AG10803 (cell line): ENCODE results near the gene RMI2.

Experiments
- DNase-seq: peaks from one replicate; pipeline ENCODE4 v3.0.0; 2010; ENCODE audit warnings: low read depth
- H3K4me3 ChIP-seq: 2 replicates; pipeline ENCODE4 v1.5.1; 2011; ENCODE audit warnings: mild to moderate bottlenecking, low read length, control low read depth
- TF ChIP-seq, protein P1 (sequence below): conservative IDR thresholded peaks from 2 replicates; pipeline ENCODE4 v1.5.1; 2011; ENCODE audit warnings: mild to moderate bottlenecking, low read length, control low read depth, inconsistent platforms

RMI2 gene

DNA sequence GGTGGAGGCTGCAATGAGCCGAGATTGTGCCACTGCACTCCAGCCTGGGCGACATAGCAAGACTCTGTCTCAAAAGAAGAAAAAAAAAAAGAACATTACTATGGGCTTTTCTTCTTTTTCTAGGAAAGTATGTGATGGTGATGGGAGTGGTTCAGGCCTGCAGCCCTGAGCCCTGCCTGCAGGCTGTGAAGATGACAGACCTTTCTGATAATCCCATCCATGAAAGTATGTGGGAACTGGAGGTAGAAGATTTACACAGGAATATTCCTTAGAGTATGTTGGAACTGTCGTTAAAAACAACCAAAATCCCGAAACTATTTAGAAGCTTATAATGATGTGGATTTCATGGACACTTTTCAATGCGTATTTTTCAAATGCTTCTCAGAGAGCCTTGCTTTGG lies 5.3 kb downstream of the RMI2 start:
- H3K4me3 ChIP-seq, result peak overlapping the region; percentile 52
- DNase-seq, result no peak
- TF ChIP-seq, protein P1, sequence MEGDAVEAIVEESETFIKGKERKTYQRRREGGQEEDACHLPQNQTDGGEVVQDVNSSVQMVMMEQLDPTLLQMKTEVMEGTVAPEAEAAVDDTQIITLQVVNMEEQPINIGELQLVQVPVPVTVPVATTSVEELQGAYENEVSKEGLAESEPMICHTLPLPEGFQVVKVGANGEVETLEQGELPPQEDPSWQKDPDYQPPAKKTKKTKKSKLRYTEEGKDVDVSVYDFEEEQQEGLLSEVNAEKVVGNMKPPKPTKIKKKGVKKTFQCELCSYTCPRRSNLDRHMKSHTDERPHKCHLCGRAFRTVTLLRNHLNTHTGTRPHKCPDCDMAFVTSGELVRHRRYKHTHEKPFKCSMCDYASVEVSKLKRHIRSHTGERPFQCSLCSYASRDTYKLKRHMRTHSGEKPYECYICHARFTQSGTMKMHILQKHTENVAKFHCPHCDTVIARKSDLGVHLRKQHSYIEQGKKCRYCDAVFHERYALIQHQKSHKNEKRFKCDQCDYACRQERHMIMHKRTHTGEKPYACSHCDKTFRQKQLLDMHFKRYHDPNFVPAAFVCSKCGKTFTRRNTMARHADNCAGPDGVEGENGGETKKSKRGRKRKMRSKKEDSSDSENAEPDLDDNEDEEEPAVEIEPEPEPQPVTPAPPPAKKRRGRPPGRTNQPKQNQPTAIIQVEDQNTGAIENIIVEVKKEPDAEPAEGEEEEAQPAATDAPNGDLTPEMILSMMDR, result no peak

DNA sequence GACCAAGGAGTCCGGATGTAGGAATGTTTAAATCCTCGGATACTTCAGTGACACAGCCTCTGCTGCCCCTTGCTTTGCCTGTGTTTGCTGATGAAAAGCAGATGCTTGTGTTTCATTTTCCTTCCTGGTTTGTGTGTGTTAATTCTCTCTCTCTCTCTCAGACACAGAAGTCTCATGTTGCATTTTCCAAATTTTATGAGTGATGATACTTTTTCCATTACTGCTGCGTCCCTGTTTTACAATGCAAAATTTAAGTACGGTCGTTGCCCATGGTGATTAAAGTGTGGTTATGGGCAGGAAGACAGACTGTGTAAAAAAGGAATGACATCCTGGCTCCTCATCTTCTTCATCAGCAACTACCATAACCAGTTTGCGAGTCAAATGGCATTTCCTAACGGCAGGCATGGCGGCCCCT lies 5.7 kb downstream of the RMI2 start:
- H3K4me3 ChIP-seq, result peak overlapping the region; percentile 52
- peak; percentile 91 for DNase-seq
- TF ChIP-seq, protein P1, result no peak

DNA sequence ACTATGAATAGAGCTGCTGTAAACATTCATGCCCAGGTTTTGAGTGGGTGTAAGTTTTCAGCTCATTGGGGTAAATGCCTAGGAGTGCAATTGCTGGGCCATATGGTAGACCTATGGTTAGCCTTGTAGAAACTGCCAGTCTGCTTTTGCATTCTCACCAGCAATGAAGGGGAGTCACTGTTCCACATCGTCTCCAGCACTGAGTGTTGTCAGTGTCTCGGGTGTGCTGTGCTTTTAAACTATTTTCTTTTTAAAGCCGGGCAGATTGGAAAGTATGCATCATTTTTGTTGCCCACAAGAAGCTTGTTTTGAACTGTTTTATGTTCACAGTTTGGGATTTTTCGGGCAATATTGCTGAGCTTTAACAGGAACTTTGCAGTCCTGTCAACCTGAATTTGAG lies 7.9 kb downstream of the RMI2 start:
- TF ChIP-seq, protein P1, result no peak
- H3K4me3 ChIP-seq, result no peak overlapping the region
- no peak for DNase-seq

DNA sequence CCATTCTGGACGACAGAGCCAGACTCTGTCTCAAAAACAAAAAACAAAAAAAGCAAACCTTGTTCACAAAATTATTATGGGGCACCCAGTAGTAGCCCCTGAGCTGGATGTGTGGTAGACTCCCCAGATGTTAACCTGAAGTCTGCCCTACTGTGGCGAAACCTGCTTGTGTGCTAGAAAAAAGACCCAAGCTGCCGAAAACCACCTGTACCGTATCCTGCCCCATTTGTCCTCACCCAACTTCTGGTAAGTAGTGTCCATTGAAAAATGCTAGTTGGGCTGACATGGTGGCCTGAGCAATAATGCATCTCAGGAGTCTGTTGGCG lies 9.1 kb downstream of the RMI2 start:
- DNase-seq, result no peak
- no peak overlapping the region for H3K4me3 ChIP-seq
- TF ChIP-seq, protein P1, result no peak

DNA sequence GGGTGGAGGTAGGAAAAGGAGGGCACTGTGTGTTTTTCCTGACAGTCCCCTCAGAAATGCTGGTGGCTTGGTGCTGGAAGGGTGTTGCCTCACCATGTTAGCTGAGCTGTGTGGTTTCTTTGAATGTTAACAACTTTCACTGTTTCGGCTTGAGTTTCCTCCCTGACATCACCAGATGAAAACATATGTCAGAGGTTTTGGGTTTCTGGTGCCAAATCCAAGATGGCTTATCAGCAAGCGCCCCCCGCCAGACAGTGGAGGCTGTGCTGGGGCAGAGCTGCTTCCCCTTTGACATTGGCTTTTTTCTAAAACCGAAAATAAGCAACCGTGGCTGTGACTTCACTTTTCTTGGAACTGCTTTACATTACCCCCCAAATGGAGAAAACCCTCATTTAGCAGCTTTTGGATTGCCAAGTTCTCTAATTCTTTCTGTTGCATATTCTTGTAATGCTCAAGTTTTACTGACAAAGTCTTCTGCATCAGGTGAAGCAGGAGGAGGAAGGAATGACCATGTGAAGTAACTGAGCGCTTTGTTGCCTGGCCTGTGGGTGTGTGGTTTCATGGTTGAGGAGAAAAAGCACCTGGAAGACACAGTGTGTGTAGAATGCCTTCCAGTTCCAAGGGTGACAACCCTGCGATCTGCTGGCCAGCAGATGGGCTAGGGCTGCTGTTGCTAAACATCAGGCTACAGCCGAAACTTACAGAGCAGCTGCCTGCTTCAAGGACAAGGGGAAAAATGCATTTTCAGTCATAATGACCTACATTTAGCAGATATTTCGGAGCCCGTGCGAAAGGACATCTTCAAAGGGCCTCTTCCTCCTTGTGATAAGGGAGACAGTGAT lies 9.7 kb downstream of the RMI2 start:
- H3K4me3 ChIP-seq, result no peak overlapping the region
- TF ChIP-seq, protein P1, result no peak
- DNase-seq, result peak; percentile 40

DNA sequence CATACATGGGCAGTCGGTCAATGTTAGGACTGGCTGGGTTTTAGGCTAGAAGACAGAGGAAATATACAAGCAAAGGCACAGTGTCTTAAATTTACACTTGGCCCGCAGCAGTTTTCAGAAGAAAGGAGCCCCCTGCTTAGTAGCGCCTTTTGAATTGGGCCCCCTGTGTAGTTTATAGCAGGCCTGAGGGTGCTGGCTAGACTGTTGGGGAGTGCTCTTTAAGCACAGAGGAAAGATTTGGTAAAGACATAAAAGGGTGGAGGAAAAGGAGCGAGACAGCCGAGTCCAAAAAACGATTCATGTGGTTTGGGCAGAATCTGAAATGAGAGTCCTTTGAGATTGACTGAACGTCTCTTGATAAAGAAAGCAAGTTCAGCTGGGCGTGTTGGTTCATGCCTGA lies 10.6 kb downstream of the RMI2 start:
- no peak overlapping the region for H3K4me3 ChIP-seq
- TF ChIP-seq, protein P1, result no peak
- no peak for DNase-seq

DNA sequence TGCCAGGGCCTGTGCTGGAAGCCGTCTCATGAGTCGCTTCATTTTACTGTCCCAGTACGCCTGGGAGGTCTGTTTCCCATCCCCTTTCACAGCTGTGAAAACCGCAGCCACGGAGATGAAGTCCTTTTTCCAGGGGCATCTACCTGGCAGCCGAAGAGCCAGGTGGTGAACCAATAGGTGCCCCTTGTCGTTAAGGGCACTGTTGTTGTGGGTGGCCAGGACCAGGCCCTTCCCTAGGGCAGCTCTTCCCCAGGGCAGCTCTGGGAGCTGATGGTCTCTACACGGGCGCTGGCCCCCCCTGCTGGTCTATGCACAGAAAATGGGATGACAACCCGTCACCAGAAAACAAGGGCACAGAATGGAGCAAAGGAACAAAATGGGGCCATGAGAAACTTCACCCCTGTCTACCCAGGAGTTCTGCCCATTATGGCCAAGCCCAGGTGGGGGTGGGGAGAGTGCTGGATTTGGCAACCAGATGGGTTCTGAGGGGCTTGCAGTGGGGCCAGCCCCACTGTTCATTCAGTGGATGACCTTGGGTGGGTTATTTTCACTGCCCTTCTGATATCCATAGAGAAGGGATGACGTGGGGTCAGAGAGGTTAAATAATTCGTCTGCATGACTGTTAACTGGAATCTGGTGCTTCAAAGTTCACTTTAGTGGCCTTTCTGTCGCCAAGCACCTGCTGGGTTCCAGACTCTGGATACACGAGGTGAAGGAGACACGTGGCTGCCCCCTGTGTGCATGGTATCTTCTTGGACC lies 11.5 kb downstream of the RMI2 start:
- TF ChIP-seq, protein P1, result peak; percentile 71
- peak; percentile 57 for DNase-seq
- no peak overlapping the region for H3K4me3 ChIP-seq
